ENCODE measurements around the gene IPO4.

IPO4 gene

GRCh38 chr14:24151404-24152080, 37.1 kb downstream of the IPO4 start:
- no peak overlapping the region for H3K4me3 ChIP-seq

GRCh38 chr14:24150993-24151392, 37.6 kb downstream of the IPO4 start:
- DNase-seq (ENCODE audit: low read depth, low spot score): no peak
- TF ChIP-seq EZH2 (IDR thresholded peaks at IDR 0.05) (no peak), POLR2AphosphoS5 (IDR thresholded peaks at IDR 0.05; ENCODE audit: borderline replicate concordance, low read depth, low read length) (no peak), FOXP2 (optimal IDR thresholded peaks at IDR 0.05; ENCODE audit: control extremely low read depth, extremely low read length, insufficient read depth) (no peak)
- no peak overlapping the region for H3K27ac ChIP-seq
- H3K4me3 ChIP-seq: no peak overlapping the region
- H3K36me3 ChIP-seq (ENCODE audit: insufficient read depth, low read length): peaks cover 43% of the 10 kb centered on the region; the same call in 1 of the 2 replicates
- no peaks in the 10 kb centered on the region for H3K9me3 ChIP-seq (ENCODE audit: low read depth, low read length)
- no peak overlapping the region for H3K9ac ChIP-seq (ENCODE audit: insufficient read length)

More at GRCh38 chr14:24151404-24152080, 37.1 kb downstream of the IPO4 start:
- no peak for DNase-seq (ENCODE audit: low read depth, low spot score)
- H3K9ac ChIP-seq (ENCODE audit: insufficient read length): no peak overlapping the region
- TF ChIP-seq FOXP2 (optimal IDR thresholded peaks at IDR 0.05; ENCODE audit: control extremely low read depth, extremely low read length, insufficient read depth) (no peak), POLR2AphosphoS5 (IDR thresholded peaks at IDR 0.05; ENCODE audit: borderline replicate concordance, low read depth, low read length) (no peak), EZH2 (IDR thresholded peaks at IDR 0.05) (no peak)
- peaks cover 43% of the 10 kb centered on the region; the same call in 1 of the 2 replicates for H3K36me3 ChIP-seq (ENCODE audit: insufficient read depth, low read length)
- no peak overlapping the region for H3K27ac ChIP-seq
- H3K9me3 ChIP-seq (ENCODE audit: low read depth, low read length): no peaks in the 10 kb centered on the region

GRCh38 chr14:24150567-24150966, 38.0 kb downstream of the IPO4 start:
- Histone ChIP-seq H3K4me3 (no peak overlapping the region), H3K9me3 (ENCODE audit: low read depth, low read length) (no peaks in the 10 kb centered on the region), H3K36me3 (ENCODE audit: insufficient read depth, low read length) (peaks cover 39% of the 10 kb centered on the region; the same call in 1 of the 2 replicates), H3K27ac (no peak overlapping the region), H3K9ac (ENCODE audit: insufficient read length) (no peak overlapping the region)
- no peak for TF ChIP-seq POLR2AphosphoS5 (IDR thresholded peaks at IDR 0.05; ENCODE audit: borderline replicate concordance, low read depth, low read length)
- TF ChIP-seq EZH2 (IDR thresholded peaks at IDR 0.05): no peak
- no peak for TF ChIP-seq FOXP2 (optimal IDR thresholded peaks at IDR 0.05; ENCODE audit: control extremely low read depth, extremely low read length, insufficient read depth)
- no peak for DNase-seq (ENCODE audit: low read depth, low spot score)

GRCh38 chr14:24150061-24150460, 38.6 kb downstream of the IPO4 start:
- H3K36me3 ChIP-seq (ENCODE audit: insufficient read depth, low read length): peaks cover 34% of the 10 kb centered on the region; the same call in 1 of the 2 replicates
- H3K9ac ChIP-seq (ENCODE audit: insufficient read length): no peak overlapping the region
- H3K4me3 ChIP-seq: no peak overlapping the region
- H3K27ac ChIP-seq: no peak overlapping the region
- TF ChIP-seq FOXP2 (optimal IDR thresholded peaks at IDR 0.05; ENCODE audit: control extremely low read depth, extremely low read length, insufficient read depth): no peak
- no peak for TF ChIP-seq POLR2AphosphoS5 (IDR thresholded peaks at IDR 0.05; ENCODE audit: borderline replicate concordance, low read depth, low read length)
- TF ChIP-seq EZH2 (IDR thresholded peaks at IDR 0.05): no peak
- no peaks in the 10 kb centered on the region for H3K9me3 ChIP-seq (ENCODE audit: low read depth, low read length)
- no peak for DNase-seq (ENCODE audit: low read depth, low spot score)

GRCh38 chr14:24149302-24149969, 39.2 kb downstream of the IPO4 start:
- TF ChIP-seq POLR2AphosphoS5 (IDR thresholded peaks at IDR 0.05; ENCODE audit: borderline replicate concordance, low read depth, low read length) (no peak), FOXP2 (optimal IDR thresholded peaks at IDR 0.05; ENCODE audit: control extremely low read depth, extremely low read length, insufficient read depth) (no peak), EZH2 (IDR thresholded peaks at IDR 0.05) (no peak)
- no peak overlapping the region for H3K27ac ChIP-seq
- no peak overlapping the region for H3K9ac ChIP-seq (ENCODE audit: insufficient read length)
- no peak for DNase-seq (ENCODE audit: low read depth, low spot score)
- H3K4me3 ChIP-seq: no peak overlapping the region
- no peaks in the 10 kb centered on the region for H3K9me3 ChIP-seq (ENCODE audit: low read depth, low read length)
- peaks cover 28% of the 10 kb centered on the region; the same call in 1 of the 2 replicates for H3K36me3 ChIP-seq (ENCODE audit: insufficient read depth, low read length)

- TF ChIP-seq POLR2AphosphoS5 (IDR thresholded peaks at IDR 0.05; ENCODE audit: borderline replicate concordance, low read depth, low read length): no peak
- TF ChIP-seq EZH2 (IDR thresholded peaks at IDR 0.05): no peak
- peak overlapping the region; percentile 99 for H3K4me3 ChIP-seq
- no peak overlapping the region for H3K27ac ChIP-seq
- H3K9ac ChIP-seq (ENCODE audit: insufficient read length): peak overlapping the region; percentile 79
- H3K36me3 ChIP-seq (ENCODE audit: insufficient read depth, low read length): peaks cover 28% of the 10 kb centered on the region; the same call in 1 of the 2 replicates
- no peak for DNase-seq (ENCODE audit: low read depth, low spot score)
- no peaks in the 10 kb centered on the region for H3K9me3 ChIP-seq (ENCODE audit: low read depth, low read length)
Observed at GRCh38 chr14:24147761-24148428, 40.7 kb downstream of the IPO4 start.

GRCh38 chr14:24146978-24147760, 41.4 kb downstream of the IPO4 start, which contains the start of gene RNF31:
Gene RNF31 (plus strand): TSS chr14:24147498. CDS start chr14:24147699, 201 bp downstream.
- Histone ChIP-seq H3K9ac (ENCODE audit: insufficient read length) (peak within 1 kb of the TSS; percentile 79), H3K36me3 (ENCODE audit: insufficient read depth, low read length) (peaks cover 28% of the 10 kb centered on the region; the same call in 1 of the 2 replicates), H3K9me3 (ENCODE audit: low read depth, low read length) (no peaks in the 10 kb centered on the region), H3K4me3 (peak within 1 kb of the TSS; percentile 99), H3K27ac (peak within 1 kb of the TSS; percentile 62; the same call in 1 of the 2 replicates)
- TF ChIP-seq EZH2 (IDR thresholded peaks at IDR 0.05) (no peak), POLR2AphosphoS5 (IDR thresholded peaks at IDR 0.05; ENCODE audit: borderline replicate concordance, low read depth, low read length) (peak; percentile 83)
- DNase-seq (ENCODE audit: low read depth, low spot score): peak; percentile 87
